Measurements from ENCODE around the gene ZFPL1.

DNA sequence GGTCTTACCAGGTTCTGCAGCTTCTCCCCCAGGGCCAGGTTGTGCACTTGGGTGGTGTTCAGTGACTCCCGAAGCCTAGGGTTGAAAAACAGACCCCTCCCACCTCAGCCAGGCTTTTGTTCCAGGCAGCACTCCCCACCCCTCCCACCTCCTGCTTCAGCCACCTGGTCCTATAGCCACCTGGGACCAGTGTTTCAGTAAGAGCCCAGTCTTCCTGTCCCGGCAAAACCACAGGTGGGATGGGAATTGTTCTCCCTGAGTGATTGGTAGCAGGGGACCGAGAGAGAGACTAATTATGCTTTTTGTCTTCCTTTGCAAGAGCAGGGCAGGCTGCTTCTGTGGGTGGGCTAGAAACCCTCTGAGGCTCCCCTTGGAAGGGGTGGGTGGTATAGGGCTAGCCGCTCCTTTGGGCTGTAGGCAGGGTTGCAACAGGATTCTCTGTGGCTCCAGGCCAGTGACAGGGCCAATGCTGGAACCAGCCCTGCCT, 17.2 kb upstream of the ZFPL1 start:
- no peak for TF ChIP-seq CTCF (IDR thresholded peaks at IDR 0.05)
- no peak for TF ChIP-seq POLR2A (IDR thresholded peaks at IDR 0.05)
